MCF 10A (cell line): ENCODE results near the gene C2CD4D. TPM values are rescaled to one million over a fixed set of nuclear protein-coding genes. Genes with fewer than 3 reads are reported as not detected.

Experiments
- BruUV-seq: library from RNA; stranded (reverse); fragments of 400-500 nt; replicated peaks from 2 replicates; lab custom pipeline; 2021; lab: Mats Ljungman, UMichigan
- CTCF ChIA-PET: fragments of 300-600 bp; sonication (Branson Sonifier 250); formaldehyde crosslinking; extraction: SDS; loops from one replicate; lab custom pipeline; 2021; ENCODE audit warnings: antibody characterized with exemption, inconsistent platforms; lab: Yijun Ruan, JAX
- POLR2A ChIA-PET: fragments of 300-600, 350-650 bp; sonication (Branson Sonifier 250); formaldehyde crosslinking; extraction: SDS; loops from one replicate; lab custom pipeline; 2020; ENCODE audit warnings: antibody characterized with exemption, inconsistent platforms; lab: Yijun Ruan, JAX
- DNase-seq: peaks from one replicate; pipeline ENCODE4 v3.0.0-alpha.2; 2018; ENCODE audit not compliant: unreplicated experiment
- H3K27ac Mint-ChIP-seq: one replicate; pipeline ENCODE4 v1.8.0; 2022; ENCODE audit warnings: mild to moderate bottlenecking, low read depth, mixed read lengths; ENCODE audit not compliant: unreplicated experiment
- H3K27me3 Mint-ChIP-seq: one replicate; pipeline ENCODE4 v1.8.0; 2022; ENCODE audit warnings: mixed read lengths; ENCODE audit not compliant: insufficient read depth, unreplicated experiment
- H3K36me3 Mint-ChIP-seq: one replicate; pipeline ENCODE4 v1.8.0; 2022; ENCODE audit warnings: mild to moderate bottlenecking, moderate library complexity, mixed read lengths; ENCODE audit not compliant: insufficient read depth, unreplicated experiment
- H3K4me1 Mint-ChIP-seq: one replicate; pipeline ENCODE4 v1.8.0; 2022; ENCODE audit warnings: mixed read lengths; ENCODE audit not compliant: insufficient read depth, unreplicated experiment
- H3K4me3 Mint-ChIP-seq: one replicate; pipeline ENCODE4 v1.8.0; 2022; ENCODE audit warnings: mild to moderate bottlenecking, moderate library complexity, mixed read lengths; ENCODE audit not compliant: unreplicated experiment
- H3K9me3 Mint-ChIP-seq: one replicate; pipeline ENCODE4 v1.8.0; 2022; ENCODE audit warnings: mixed read lengths; ENCODE audit not compliant: unreplicated experiment
- intact Hi-C: fragments of 100-400 bp; cut with micrococcal nuclease; formaldehyde crosslinking; loops from 2 replicates; pipeline ENCODE4 v1.14.1; 2022
- total RNA-seq: library from RNA; stranded (reverse); gene quantifications from 2 replicates; pipeline ENCODE4 v1.2.3, GENCODE V29; 2022
- TF ChIP-seq, protein P1 (sequence below): fragments of 200-600 bp; IDR thresholded peaks from one replicate; pipeline ENCODE4 v1.8.0; 2022; ENCODE audit warnings: antibody characterized with exemption, mild to moderate bottlenecking; ENCODE audit not compliant: unreplicated experiment

C2CD4D gene
- total RNA-seq, 1 experiment from 2014 or later: not detected

DNA sequence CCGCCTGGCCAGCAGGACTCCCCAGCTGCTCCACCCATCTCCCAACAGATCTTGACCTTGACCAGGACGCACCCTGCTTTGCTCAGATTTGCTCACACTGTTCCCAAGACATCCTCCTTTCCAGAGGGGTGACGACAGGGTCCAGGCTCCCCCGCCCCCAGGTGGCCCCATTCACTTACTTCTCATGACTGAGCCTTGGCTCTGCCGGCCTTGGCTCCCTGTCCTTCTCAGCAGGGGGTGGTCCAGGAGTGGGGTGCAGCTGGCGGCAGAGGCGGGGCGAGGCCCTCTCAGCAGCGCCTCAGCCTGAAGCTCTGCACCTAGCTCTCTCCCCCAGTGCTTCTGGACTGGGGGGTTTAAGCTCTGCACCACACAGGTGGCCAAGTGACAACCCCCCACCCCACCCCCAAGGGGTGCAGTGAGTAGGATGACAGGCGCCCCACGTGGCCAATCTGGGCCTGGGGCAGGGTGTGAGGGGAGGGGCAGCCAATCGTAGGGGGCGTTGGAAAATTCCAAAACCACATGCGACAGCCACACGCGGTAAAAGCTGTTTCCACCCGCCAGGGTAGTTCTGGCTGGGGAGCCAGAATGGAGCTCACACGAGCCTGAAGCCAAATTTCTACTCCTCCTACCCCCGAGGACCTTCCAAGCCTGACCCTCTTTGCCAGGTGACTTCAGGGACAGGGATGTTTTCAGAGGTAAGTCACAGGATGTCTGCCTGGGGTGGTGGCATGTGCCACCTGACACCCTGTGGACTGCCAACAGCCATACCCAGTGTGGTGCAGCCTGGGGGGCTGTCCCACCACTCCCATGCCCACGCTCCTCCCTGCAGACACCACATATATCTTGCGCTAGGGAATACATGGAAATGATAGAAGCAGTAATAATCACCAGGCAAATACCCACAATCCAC, 13.6 kb downstream of the C2CD4D start:
- H3K27ac Mint-ChIP-seq: no peak overlapping the region

DNA sequence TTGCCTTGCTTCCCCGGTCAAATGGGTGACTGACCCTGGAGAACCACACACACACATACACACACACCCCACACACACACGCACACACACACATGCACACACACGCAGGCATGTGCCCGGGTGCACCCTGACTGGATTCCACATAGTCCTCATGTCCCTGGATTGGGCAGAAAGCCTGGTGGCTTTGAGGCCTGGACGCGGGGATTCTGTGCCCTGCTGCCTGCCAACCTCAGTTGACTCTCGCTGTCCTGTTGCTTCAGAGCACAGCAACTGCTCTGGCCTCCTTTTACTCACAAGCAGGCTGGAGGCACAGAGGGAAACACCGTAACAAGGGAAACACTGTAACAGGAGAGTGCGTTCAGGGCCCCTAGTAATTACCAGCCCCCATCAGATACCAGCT, 14.4 kb downstream of the C2CD4D start:
- BruUV-seq: no TSS peak
- CTCF ChIA-PET: interaction anchor here (1.2 to 1.5 kb wide), 4 partner anchors 9 to 27 kb away, joined by 3 to 4 read pairs (median 4); no protein-coding TSS in a partner anchor
- intact Hi-C loops: no loop called here

More for the DNA sequence above, 13.6 kb downstream of the C2CD4D start:
- Mint-ChIP-seq H3K4me3 (no peak overlapping the region), H3K9me3 (no peaks in the 10 kb centered on the region), H3K36me3 (peaks cover 6% of the 10 kb centered on the region), H3K27me3 (no peaks in the 10 kb centered on the region), H3K4me1 (peaks cover 23% of the 10 kb centered on the region)
- intact Hi-C loops: no loop called here
- BruUV-seq: no TSS peak
- TF ChIP-seq, protein P1, sequence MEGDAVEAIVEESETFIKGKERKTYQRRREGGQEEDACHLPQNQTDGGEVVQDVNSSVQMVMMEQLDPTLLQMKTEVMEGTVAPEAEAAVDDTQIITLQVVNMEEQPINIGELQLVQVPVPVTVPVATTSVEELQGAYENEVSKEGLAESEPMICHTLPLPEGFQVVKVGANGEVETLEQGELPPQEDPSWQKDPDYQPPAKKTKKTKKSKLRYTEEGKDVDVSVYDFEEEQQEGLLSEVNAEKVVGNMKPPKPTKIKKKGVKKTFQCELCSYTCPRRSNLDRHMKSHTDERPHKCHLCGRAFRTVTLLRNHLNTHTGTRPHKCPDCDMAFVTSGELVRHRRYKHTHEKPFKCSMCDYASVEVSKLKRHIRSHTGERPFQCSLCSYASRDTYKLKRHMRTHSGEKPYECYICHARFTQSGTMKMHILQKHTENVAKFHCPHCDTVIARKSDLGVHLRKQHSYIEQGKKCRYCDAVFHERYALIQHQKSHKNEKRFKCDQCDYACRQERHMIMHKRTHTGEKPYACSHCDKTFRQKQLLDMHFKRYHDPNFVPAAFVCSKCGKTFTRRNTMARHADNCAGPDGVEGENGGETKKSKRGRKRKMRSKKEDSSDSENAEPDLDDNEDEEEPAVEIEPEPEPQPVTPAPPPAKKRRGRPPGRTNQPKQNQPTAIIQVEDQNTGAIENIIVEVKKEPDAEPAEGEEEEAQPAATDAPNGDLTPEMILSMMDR: no peak
- CTCF ChIA-PET: interaction anchor here (0.7 to 1.5 kb wide), 3 partner anchors 10 to 156 kb away, joined by 3 to 4 read pairs (median 4); no protein-coding TSS in a partner anchor
- DNase-seq: no peak
- POLR2A ChIA-PET: interaction anchor here (1.2 kb wide), 1 partner anchor 26 kb away, joined by 3 read pairs; no protein-coding TSS in a partner anchor

GRCh38 chr1:151823175-151823574, 16.4 kb downstream of the C2CD4D start:
- ChIA-PET CTCF (interaction anchor here (0.6 to 2.2 kb wide), 4 partner anchors 9 to 482 kb away, joined by 3 to 8 read pairs (median 4); partner anchors contain the start of gene RORC), POLR2A (interaction anchor here (1.1 to 1.3 kb wide), 2 partner anchors 9 to 60 kb away, joined by 3 to 4 read pairs; partner anchors contain the start of gene MRPL9)
- TF ChIP-seq, protein P1: no peak
- Mint-ChIP-seq H3K36me3 (peaks cover 6% of the 10 kb centered on the region), H3K4me1 (peaks cover 16% of the 10 kb centered on the region), H3K27me3 (no peaks in the 10 kb centered on the region), H3K27ac (peak overlapping the region; percentile 3), H3K9me3 (no peaks in the 10 kb centered on the region), H3K4me3 (no peak overlapping the region)
- intact Hi-C loops: no loop called here
- BruUV-seq: no TSS peak
- no peak for DNase-seq

More for the DNA sequence above, 14.4 kb downstream of the C2CD4D start:
- no peak for DNase-seq
- Mint-ChIP-seq H3K27ac (no peak overlapping the region), H3K4me3 (no peak overlapping the region), H3K4me1 (peaks cover 23% of the 10 kb centered on the region), H3K27me3 (no peaks in the 10 kb centered on the region), H3K36me3 (peaks cover 6% of the 10 kb centered on the region), H3K9me3 (no peaks in the 10 kb centered on the region)
- TF ChIP-seq, protein P1: no peak
- POLR2A ChIA-PET: no interaction called here

DNA sequence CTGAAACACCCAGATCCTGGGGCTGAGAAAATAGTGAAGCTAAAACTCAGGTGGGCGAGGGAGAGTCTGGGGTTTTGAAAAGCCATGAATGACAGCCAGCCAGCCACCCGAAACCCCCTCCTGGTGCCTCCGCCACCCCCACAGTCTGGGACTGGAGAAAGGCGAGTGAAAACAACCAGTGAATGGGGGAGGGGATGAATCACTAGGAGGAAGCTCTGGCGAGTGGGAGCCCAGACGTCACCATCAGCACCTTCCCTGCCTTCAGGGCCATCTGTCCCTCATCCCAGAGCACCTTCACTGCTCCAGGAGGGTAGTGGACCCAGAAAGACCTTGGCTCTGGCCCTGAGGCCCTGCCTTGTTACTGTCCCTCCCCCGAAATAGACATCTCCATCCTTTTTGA, 17.2 kb downstream of the C2CD4D start:
- POLR2A ChIA-PET: interaction anchor here (0.8 to 1.3 kb wide), 2 partner anchors 33 to 59 kb away, joined by 4 read pairs; partner anchors contain the start of gene MRPL9
- TF ChIP-seq, protein P1: no peak
- H3K27me3 Mint-ChIP-seq: no peaks in the 10 kb centered on the region
- CTCF ChIA-PET: interaction anchor here (0.6 to 3.2 kb wide), 3 partner anchors 10 to 439 kb away, joined by 3 to 17 read pairs (median 8); partner anchors contain the start of gene RORC
- peaks cover 16% of the 10 kb centered on the region for H3K4me1 Mint-ChIP-seq
- BruUV-seq: no TSS peak
- DNase-seq: no peak
- no peak overlapping the region for H3K4me3 Mint-ChIP-seq
- H3K36me3 Mint-ChIP-seq: peaks cover 6% of the 10 kb centered on the region
- intact Hi-C loops: no loop called here
- H3K27ac Mint-ChIP-seq: no peak overlapping the region
- no peaks in the 10 kb centered on the region for H3K9me3 Mint-ChIP-seq
